ENCODE results near the gene CSNK1G3.

CSNK1G3 gene

GRCh38 chr5:123537845-123538244, 25.9 kb downstream of the CSNK1G3 start:
- H3K4me3 ChIP-seq (ENCODE audit: low read depth, low read length), result no peak overlapping the region
- no peak for DNase-seq (ENCODE audit: low read depth)
- TF ChIP-seq MAX (IDR thresholded peaks at IDR 0.05; ENCODE audit: low read depth, low read length) (no peak), POLR2A (IDR thresholded peaks at IDR 0.05; ENCODE audit: extremely low read depth, insufficient read length) (no peak), MYC (IDR thresholded peaks at IDR 0.05; ENCODE audit: low read depth, low read length) (no peak), CTCF (IDR thresholded peaks at IDR 0.05; ENCODE audit: low read depth, low read length) (no peak)

GRCh38 chr5:123538670-123539459, 26.9 kb downstream of the CSNK1G3 start:
- DNase-seq (ENCODE audit: low read depth), result no peak
- TF ChIP-seq MYC (IDR thresholded peaks at IDR 0.05; ENCODE audit: low read depth, low read length) (no peak), MAX (IDR thresholded peaks at IDR 0.05; ENCODE audit: low read depth, low read length) (no peak), POLR2A (IDR thresholded peaks at IDR 0.05; ENCODE audit: extremely low read depth, insufficient read length) (no peak), CTCF (IDR thresholded peaks at IDR 0.05; ENCODE audit: low read depth, low read length) (no peak)
- no peak overlapping the region for H3K4me3 ChIP-seq (ENCODE audit: low read depth, low read length)

- DNase-seq (ENCODE audit: low read depth), result no peak
- TF ChIP-seq MAX (IDR thresholded peaks at IDR 0.05; ENCODE audit: low read depth, low read length) (no peak), POLR2A (IDR thresholded peaks at IDR 0.05; ENCODE audit: extremely low read depth, insufficient read length) (no peak), CTCF (IDR thresholded peaks at IDR 0.05; ENCODE audit: low read depth, low read length) (no peak), MYC (IDR thresholded peaks at IDR 0.05; ENCODE audit: low read depth, low read length) (no peak)
Measured at GRCh38 chr5:123540534-123540933, 28.6 kb downstream of the CSNK1G3 start.

GRCh38 chr5:123543438-123543837, 31.5 kb downstream of the CSNK1G3 start:
- TF ChIP-seq POLR2A (IDR thresholded peaks at IDR 0.05; ENCODE audit: extremely low read depth, insufficient read length) (no peak), MYC (IDR thresholded peaks at IDR 0.05; ENCODE audit: low read depth, low read length) (no peak), MAX (IDR thresholded peaks at IDR 0.05; ENCODE audit: low read depth, low read length) (no peak), CTCF (IDR thresholded peaks at IDR 0.05; ENCODE audit: low read depth, low read length) (no peak)
- DNase-seq (ENCODE audit: low read depth), result no peak
- H3K4me3 ChIP-seq (ENCODE audit: low read depth, low read length), result no peak overlapping the region

More at GRCh38 chr5:123540534-123540933, 28.6 kb downstream of the CSNK1G3 start:
- H3K4me3 ChIP-seq (ENCODE audit: low read depth, low read length), result no peak overlapping the region

GRCh38 chr5:123545506-123545905, 33.5 kb downstream of the CSNK1G3 start:
- peak; percentile 27 for DNase-seq (ENCODE audit: low read depth)
- H3K4me3 ChIP-seq (ENCODE audit: low read depth, low read length), result no peak overlapping the region
- no peak for TF ChIP-seq CTCF (IDR thresholded peaks at IDR 0.05; ENCODE audit: low read depth, low read length)
- no peak for TF ChIP-seq POLR2A (IDR thresholded peaks at IDR 0.05; ENCODE audit: extremely low read depth, insufficient read length)
- TF ChIP-seq MYC (IDR thresholded peaks at IDR 0.05; ENCODE audit: low read depth, low read length), result no peak
- no peak for TF ChIP-seq MAX (IDR thresholded peaks at IDR 0.05; ENCODE audit: low read depth, low read length)

Data from NB4 (cell line).